ENCODE data around the gene APAF1.

- TF ChIP-seq CTCF (IDR thresholded peaks at IDR 0.05): no peak
- TF ChIP-seq EP300 (IDR thresholded peaks at IDR 0.05): no peak
Observed at GRCh38 chr12:98714426-98714825, 69.3 kb downstream of the APAF1 start.

Data from esophagus muscularis mucosa (tissue), 3 donors.